GM12873 (cell line): ENCODE data around the gene CFAP74.

Source experiments
- TF ChIP-seq, protein P1 (sequence below): IDR thresholded peaks from 2 replicates; pipeline ENCODE4 v1.5.1; 2012; ENCODE audit warnings: low read depth, mild to moderate bottlenecking, moderate library complexity, low read length, control low read depth; ENCODE audit not compliant: insufficient read depth; ENCODE audit errors: missing control alignments

CFAP74 gene

DNA sequence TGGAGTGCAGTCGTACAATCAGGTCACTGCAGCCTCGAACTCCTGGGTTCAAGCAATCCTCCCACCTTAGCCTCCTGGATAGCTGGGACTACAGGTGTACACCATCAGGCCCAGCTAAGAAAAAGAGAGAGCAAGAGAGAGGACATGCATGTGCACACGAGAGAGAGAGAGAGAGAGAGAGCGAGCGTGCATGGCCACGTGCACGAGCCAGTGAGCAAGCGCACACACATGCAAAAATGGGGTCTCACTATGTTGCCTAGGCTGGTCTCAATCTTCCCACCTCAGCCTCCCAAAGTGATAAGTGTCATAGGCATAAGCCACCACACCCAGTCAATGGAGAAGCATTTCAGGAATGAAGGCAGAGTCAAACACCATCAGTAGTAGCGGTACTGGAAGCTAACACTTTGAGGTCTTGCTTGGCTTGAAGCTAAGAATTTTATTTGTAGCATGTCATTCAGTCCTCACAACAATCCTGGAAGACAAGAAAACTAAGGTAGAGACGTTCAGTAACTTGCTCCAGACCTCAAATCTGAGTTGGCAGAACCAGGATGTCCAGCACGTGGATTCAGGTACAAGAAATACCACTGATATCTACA, 127.2 kb downstream of the CFAP74 start:
- TF ChIP-seq, protein P1, sequence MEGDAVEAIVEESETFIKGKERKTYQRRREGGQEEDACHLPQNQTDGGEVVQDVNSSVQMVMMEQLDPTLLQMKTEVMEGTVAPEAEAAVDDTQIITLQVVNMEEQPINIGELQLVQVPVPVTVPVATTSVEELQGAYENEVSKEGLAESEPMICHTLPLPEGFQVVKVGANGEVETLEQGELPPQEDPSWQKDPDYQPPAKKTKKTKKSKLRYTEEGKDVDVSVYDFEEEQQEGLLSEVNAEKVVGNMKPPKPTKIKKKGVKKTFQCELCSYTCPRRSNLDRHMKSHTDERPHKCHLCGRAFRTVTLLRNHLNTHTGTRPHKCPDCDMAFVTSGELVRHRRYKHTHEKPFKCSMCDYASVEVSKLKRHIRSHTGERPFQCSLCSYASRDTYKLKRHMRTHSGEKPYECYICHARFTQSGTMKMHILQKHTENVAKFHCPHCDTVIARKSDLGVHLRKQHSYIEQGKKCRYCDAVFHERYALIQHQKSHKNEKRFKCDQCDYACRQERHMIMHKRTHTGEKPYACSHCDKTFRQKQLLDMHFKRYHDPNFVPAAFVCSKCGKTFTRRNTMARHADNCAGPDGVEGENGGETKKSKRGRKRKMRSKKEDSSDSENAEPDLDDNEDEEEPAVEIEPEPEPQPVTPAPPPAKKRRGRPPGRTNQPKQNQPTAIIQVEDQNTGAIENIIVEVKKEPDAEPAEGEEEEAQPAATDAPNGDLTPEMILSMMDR = no peak

DNA sequence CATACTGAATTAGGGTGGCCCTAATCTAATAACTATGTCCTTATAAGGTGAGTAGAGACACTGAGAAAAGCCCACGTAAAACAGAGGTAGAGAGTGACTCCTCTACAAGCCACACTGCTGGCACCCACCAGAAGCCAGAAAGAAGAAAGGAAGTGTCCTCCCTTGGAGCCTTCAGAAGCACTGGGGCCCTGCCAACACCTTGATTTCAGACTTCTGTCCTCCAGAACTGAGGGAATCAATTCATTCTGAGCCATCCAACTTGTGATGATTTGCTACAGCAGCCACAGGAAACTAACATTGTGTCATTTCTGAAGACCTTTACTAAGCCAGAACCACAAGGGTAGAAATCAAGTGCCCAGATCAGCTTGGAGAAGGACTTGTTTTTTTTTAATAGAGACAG, 127.7 kb downstream of the CFAP74 start:
- TF ChIP-seq, protein P1 = no peak

DNA sequence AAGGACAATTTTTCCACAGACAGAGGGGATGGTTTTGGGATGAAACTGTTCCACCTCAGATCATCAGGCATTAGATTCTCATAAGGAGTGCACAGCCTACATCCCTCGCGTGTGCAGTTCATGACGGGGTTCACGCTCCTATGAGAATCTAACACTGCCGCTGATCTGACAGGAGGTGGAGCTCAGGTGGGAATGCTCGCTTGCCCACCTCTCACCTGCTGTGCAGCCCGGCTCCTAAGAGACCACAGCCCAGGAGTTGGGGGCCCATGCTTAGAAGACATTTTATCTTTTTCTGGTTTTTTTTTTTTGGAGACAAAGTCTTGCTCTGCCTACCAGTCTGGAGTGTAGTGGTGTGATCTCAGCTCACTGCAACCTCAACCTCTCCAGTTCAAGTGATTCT, 128.7 kb downstream of the CFAP74 start:
- TF ChIP-seq, protein P1 = no peak

DNA sequence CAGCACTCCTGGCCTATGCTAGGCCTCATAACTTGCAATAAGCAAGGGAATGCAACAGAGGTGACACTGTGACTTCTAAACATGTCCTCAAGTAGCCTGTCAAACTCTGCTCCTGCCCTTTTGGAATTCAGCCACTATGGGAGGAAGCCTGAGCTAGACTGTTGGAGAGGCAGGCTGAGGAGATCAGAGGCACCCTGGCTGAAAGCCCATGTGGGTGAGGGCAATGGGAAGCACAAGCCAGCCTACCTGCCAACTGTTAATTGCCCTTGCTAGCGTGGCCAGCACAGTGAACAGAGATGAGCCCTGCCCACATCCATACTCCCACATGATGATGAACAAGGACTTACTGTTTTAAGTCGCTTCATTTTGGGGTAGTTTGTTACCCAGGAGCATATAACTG, 130.4 kb downstream of the CFAP74 start:
- TF ChIP-seq, protein P1 = no peak

DNA sequence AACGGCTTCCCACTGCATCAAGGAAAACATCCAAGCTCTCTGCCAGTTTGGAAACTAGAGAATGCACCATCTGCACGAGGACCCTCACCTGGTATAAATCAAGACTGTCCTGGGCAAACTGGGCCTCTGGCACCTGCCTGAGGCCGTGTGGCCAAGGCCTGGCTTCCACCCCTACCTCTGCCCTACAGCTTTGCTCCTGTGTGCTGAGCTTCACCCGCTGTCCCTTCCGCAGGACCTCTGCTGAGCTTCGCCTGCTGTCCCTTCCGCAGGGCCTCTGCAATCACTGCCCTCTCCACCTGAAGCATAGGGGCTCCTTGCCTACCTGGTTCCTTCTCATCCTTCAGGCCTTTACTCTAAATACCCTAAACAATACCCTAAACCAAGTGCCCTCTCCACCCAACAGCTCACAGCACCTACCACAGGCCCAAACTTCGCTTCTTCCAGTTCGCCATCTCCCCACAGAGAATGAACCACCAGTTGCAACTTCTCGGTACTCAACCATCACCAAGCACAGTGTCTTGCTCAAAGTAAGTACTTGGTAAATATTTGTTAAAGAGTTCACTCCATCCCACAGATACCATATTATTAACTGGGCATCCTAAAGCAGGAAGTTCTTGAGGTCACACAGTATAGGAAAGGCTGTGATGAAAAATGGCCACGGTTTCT, 131.1 kb downstream of the CFAP74 start:
- TF ChIP-seq, protein P1 = no peak
